ENCODE results near the gene FTCDNL1.

GRCh38 chr2:199875400-199875799, 24.4 kb upstream of the FTCDNL1 start:
- no peak for TF ChIP-seq HOXA7 (CRISPR knock-in tag; IDR thresholded peaks at IDR 0.05; ENCODE audit: borderline replicate concordance)
- no peak for TF ChIP-seq ZNF521 (tag by site-specific recombination; IDR thresholded peaks at IDR 0.05)
- TF ChIP-seq ZNF140 (tag by site-specific recombination; IDR thresholded peaks at IDR 0.05), result no peak

All from HEK293 (cell line).